Testis (tissue), 2 donors: Measurements from ENCODE around the gene DYRK3.

ENCODE experiments used
- CTCF ChIP-seq, 3 experiments: fragments of 450-650 bp in 2 of 3; fragments of 200-600 bp in 1 of 3; sonication (generic) in 1 of 3; IDR thresholded peaks; one replicate each; pipeline ENCODE4 v1.5.1; 2016 to 2019; ENCODE audit warnings: antibody characterized with exemption in 3 of 3, mild to moderate bottlenecking in 2 of 3, moderate library complexity in 1 of 3
- POLR2A ChIP-seq: fragments of 450-650 bp; IDR thresholded peaks from one replicate; pipeline ENCODE4 v1.6.1; 2017; ENCODE audit warnings: antibody characterized with exemption, mild to moderate bottlenecking, moderate library complexity

- no peak for TF ChIP-seq POLR2A
- no peak for TF ChIP-seq CTCF (IDR thresholded peaks at IDR 0.05)
These were observed 38.9 kb downstream of the DYRK3 start for GRCh38 chr1:206674236-206674635.
